ENCODE results near the gene NOL11.

- TF ChIP-seq, protein P1, sequence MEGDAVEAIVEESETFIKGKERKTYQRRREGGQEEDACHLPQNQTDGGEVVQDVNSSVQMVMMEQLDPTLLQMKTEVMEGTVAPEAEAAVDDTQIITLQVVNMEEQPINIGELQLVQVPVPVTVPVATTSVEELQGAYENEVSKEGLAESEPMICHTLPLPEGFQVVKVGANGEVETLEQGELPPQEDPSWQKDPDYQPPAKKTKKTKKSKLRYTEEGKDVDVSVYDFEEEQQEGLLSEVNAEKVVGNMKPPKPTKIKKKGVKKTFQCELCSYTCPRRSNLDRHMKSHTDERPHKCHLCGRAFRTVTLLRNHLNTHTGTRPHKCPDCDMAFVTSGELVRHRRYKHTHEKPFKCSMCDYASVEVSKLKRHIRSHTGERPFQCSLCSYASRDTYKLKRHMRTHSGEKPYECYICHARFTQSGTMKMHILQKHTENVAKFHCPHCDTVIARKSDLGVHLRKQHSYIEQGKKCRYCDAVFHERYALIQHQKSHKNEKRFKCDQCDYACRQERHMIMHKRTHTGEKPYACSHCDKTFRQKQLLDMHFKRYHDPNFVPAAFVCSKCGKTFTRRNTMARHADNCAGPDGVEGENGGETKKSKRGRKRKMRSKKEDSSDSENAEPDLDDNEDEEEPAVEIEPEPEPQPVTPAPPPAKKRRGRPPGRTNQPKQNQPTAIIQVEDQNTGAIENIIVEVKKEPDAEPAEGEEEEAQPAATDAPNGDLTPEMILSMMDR (conservative IDR thresholded peaks at IDR 0.05; ENCODE audit: low read length) = no peak
- TF ChIP-seq EZH2phosphoT487 (IDR thresholded peaks at IDR 0.05; ENCODE audit: borderline replicate concordance, low read depth, low read length) = no peak
Measured at GRCh38 chr17:67675481-67675880, 42.3 kb upstream of the NOL11 start.
